GM06990 (cell line): ENCODE data around the gene SRMS.

Experiments
- DNase-seq: peaks from one replicate; pipeline ENCODE4 v3.0.0-alpha.2; 2011; ENCODE audit not compliant: insufficient read length; ENCODE audit errors: extremely low read depth
- H3K27me3 ChIP-seq: replicated peaks from 2 replicates; pipeline ENCODE4 v1.6.0; 2011; ENCODE audit warnings: low read length; ENCODE audit not compliant: control insufficient read depth, insufficient read depth
- H3K36me3 ChIP-seq: 2 replicates; pipeline ENCODE4 v1.5.1; 2011; ENCODE audit warnings: low read length; ENCODE audit not compliant: control insufficient read depth, insufficient read depth
- H3K4me3 ChIP-seq: replicated peaks from 2 replicates; pipeline ENCODE4 v1.5.1; 2011; ENCODE audit warnings: low read depth, mild to moderate bottlenecking, control low read depth, low read length
- TF ChIP-seq, protein P1 (sequence below): IDR thresholded peaks from 2 replicates; pipeline ENCODE4 v1.5.1; 2011; ENCODE audit warnings: low read length, control low read depth, mild to moderate bottlenecking, inconsistent platforms; ENCODE audit not compliant: insufficient read depth, poor library complexity, severe bottlenecking

SRMS gene

GRCh38 chr20:63500902-63501817 lies 46.4 kb downstream of the SRMS start:
- DNase-seq = no peak
- H3K36me3 ChIP-seq = no peaks in the 10 kb centered on the region
- no peaks in the 10 kb centered on the region; the same call in 1 of the 2 replicates for H3K27me3 ChIP-seq
- TF ChIP-seq, protein P1, sequence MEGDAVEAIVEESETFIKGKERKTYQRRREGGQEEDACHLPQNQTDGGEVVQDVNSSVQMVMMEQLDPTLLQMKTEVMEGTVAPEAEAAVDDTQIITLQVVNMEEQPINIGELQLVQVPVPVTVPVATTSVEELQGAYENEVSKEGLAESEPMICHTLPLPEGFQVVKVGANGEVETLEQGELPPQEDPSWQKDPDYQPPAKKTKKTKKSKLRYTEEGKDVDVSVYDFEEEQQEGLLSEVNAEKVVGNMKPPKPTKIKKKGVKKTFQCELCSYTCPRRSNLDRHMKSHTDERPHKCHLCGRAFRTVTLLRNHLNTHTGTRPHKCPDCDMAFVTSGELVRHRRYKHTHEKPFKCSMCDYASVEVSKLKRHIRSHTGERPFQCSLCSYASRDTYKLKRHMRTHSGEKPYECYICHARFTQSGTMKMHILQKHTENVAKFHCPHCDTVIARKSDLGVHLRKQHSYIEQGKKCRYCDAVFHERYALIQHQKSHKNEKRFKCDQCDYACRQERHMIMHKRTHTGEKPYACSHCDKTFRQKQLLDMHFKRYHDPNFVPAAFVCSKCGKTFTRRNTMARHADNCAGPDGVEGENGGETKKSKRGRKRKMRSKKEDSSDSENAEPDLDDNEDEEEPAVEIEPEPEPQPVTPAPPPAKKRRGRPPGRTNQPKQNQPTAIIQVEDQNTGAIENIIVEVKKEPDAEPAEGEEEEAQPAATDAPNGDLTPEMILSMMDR = no peak
- H3K4me3 ChIP-seq = no peak overlapping the region

- TF ChIP-seq, protein P1 = no peak
- Histone ChIP-seq H3K4me3 (no peak overlapping the region), H3K27me3 (no peaks in the 10 kb centered on the region; the same call in 1 of the 2 replicates), H3K36me3 (no peaks in the 10 kb centered on the region)
- no peak for DNase-seq
Measured at GRCh38 chr20:63500151-63500901, 47.2 kb downstream of the SRMS start.

GRCh38 chr20:63499338-63499969 lies 48.1 kb downstream of the SRMS start:
- TF ChIP-seq, protein P1 = no peak
- H3K36me3 ChIP-seq = no peaks in the 10 kb centered on the region
- H3K4me3 ChIP-seq = no peak overlapping the region; the same call in 1 of the 2 replicates
- DNase-seq = no peak
- H3K27me3 ChIP-seq = no peaks in the 10 kb centered on the region; the same call in 1 of the 2 replicates

DNA sequence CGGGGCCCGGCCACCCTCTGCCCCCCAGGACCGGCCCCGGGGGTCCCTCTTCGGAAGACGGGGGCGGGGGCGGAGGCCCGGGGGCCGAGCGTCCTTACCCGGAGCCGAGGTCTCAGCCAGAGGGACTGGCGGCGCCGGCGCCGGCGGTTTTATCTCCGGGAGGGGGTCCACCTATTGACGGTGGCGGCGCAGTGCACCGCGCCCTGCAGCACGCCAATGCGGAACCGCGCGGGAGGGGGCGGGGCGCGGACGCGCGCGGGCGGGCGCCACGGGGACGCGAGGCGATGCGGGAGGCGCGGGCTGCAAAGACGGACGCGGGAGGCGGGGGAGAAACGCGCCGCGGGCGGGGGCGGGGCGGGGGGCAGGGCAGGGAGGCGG lies 48.6 kb downstream of the SRMS start, which contains the start of gene EEF1A2:
Gene EEF1A2, minus strand, starts transcription at position 124 of the 378 bp plus-strand sequence. CDS start 1,320 bp downstream, outside the sequence.
- Histone ChIP-seq H3K27me3 (no peaks in the 10 kb centered on the region; the same call in 1 of the 2 replicates), H3K4me3 (peak within 1 kb of the TSS; percentile 40), H3K36me3 (no peaks in the 10 kb centered on the region)
- DNase-seq = no peak
- TF ChIP-seq, protein P1 = no peak

DNA sequence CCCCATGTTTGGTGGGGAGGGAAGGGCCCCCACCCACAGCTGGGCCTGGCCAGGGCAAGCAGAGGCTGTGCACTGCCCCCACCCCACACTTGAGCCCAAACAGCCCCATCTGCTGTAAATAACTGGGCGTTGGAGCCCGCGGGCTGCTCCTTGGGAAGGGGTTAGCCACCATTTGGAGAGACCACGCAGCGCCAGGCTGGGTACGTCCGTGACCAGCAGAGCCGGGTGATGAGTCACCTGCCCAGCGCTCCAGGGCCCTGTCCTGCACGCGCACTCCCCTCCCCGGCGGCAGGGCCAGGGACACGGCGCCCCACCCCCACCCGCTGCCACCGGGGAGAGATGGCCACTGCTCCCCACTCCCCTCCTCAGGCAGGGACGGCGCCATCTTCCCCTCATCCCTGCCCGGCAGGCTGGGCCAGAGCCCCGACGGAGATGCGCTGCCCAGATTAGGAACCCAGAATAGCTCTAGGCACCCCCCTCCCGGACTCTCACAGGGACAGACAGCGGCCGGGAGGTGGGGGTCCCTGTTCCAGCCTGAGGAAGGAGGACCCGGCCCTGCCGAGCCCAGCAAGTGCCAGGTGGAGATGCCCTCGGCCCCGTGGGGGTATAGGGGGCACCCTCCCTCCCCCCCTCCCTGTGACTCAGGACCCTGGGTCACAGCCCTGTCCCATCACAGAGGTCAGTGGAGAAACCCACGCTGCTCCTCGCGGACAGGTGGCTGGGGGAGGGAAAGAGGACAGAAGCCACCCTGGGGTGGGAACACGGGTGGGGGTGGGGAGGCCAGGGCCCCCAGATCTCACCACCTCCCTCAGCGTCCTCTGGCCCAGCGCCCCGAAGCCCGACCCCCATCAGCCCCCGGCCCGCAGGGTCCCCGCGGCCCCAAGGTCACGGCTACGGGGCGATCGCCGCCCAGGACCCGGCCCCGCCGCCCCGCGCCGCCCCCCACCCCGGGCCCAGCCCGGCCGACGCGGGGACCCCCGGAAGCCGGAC lies 49.3 kb downstream of the SRMS start:
- Histone ChIP-seq H3K4me3 (peak overlapping the region; percentile 40), H3K36me3 (no peaks in the 10 kb centered on the region), H3K27me3 (no peaks in the 10 kb centered on the region; the same call in 1 of the 2 replicates)
- DNase-seq = no peak
- TF ChIP-seq, protein P1 = no peak
